Measurements from ENCODE around the gene HOATZ.

GRCh38 chr11:111532365-111532709 lies 17.8 kb downstream of the HOATZ start:
- no peak for TF ChIP-seq RAD21 (CRISPR knock-in tag; IDR thresholded peaks at IDR 0.05)
- TF ChIP-seq BORCS8-MEF2B (CRISPR knock-in tag; IDR thresholded peaks at IDR 0.05) = no peak
- TF ChIP-seq RNF2 (conservative IDR thresholded peaks at IDR 0.05; ENCODE audit: low read depth) = no peak
- no peak for TF ChIP-seq BHLHE40 (IDR thresholded peaks at IDR 0.05; ENCODE audit: low read length)
